Spleen (tissue), 11 donors: ENCODE measurements around the gene PIN4. TPM values are rescaled to one million over a fixed set of nuclear protein-coding genes. Genes with fewer than 3 reads are reported as not detected.

Experiments
- DNase-seq: peaks from one replicate; pipeline ENCODE4 v3.0.0-alpha.2; 2020
- H3K27ac ChIP-seq, 8 donors: fragments of 200-600 bp; sonication (generic) in 7 of 8; 1 replicate in 4 of 8; 2 replicates in 4 of 8; pipeline versions ENCODE4 v1.5.0 to v1.8.0; 2016 to 2021; ENCODE audit warnings: inconsistent platforms in 4 of 8, mild to moderate bottlenecking in 4 of 8, moderate library complexity in 1 of 8
- H3K27me3 ChIP-seq, 7 donors: fragments of 200-600 bp; sonication (generic) in 6 of 7; replicated peaks in 1 of 7; 1 replicate in 4 of 7; 2 replicates in 3 of 7; pipeline versions ENCODE4 v1.5.0 to v1.8.0; 2016 to 2021; ENCODE audit warnings: inconsistent platforms in 3 of 7, mild to moderate bottlenecking in 1 of 7
- H3K36me3 ChIP-seq, 6 donors: fragments of 200-600 bp; sonication (generic) in 5 of 6; 1 replicate in 4 of 6; 2 replicates in 2 of 6; pipeline versions ENCODE4 v1.5.0 to v1.8.0; 2016 to 2021; ENCODE audit warnings: inconsistent platforms in 2 of 6
- H3K4me1 ChIP-seq, 6 donors: fragments of 200-600 bp; sonication (generic) in 5 of 6; 1 replicate in 3 of 6; 2 replicates in 3 of 6; pipeline versions ENCODE4 v1.5.0 to v1.8.0; 2016 to 2021; ENCODE audit warnings: inconsistent platforms in 3 of 6
- H3K4me3 ChIP-seq, 8 donors: fragments of 200-600 bp; sonication (generic) in 7 of 8; 1 replicate in 4 of 8; 2 replicates in 4 of 8; pipeline versions ENCODE4 v1.5.0 to v1.8.0; 2016 to 2021; ENCODE audit warnings: inconsistent platforms in 4 of 8, mild to moderate bottlenecking in 4 of 8, moderate library complexity in 2 of 8
- H3K9me3 ChIP-seq, 8 donors: fragments of 200-600 bp; sonication (generic) in 7 of 8; 1 replicate in 4 of 8; 2 replicates in 4 of 8; pipeline versions ENCODE4 v1.5.0 to v1.8.0; 2016 to 2021; ENCODE audit warnings: inconsistent platforms in 4 of 8
- CTCF ChIP-seq, 11 experiments: fragments of 200-600 bp in 7 of 11; fragments of 450-650 bp in 4 of 11; sonication (generic) in 4 of 11; IDR thresholded peaks in 8 of 11; conservative IDR thresholded peaks in 3 of 11; 1 replicate in 7 of 11; 2 replicates in 4 of 11; pipeline versions ENCODE4 v1.4.0 to v1.8.0; 2016 to 2021; ENCODE audit warnings: antibody characterized with exemption in 11 of 11, inconsistent platforms in 4 of 11, mild to moderate bottlenecking in 1 of 11
- POLR2A ChIP-seq, 3 donors: fragments of 450-650 bp; IDR thresholded peaks; one replicate each; pipeline ENCODE4 v1.5.1; 2017; ENCODE audit warnings: antibody characterized with exemption in 3 of 3, mild to moderate bottlenecking in 1 of 3
- POLR2AphosphoS5 ChIP-seq, 3 donors: sonication (generic); formaldehyde crosslinking; IDR thresholded peaks; one replicate each; pipeline ENCODE4 v1.5.1; 2017; ENCODE audit warnings: antibody characterized with exemption in 3 of 3
- WGBS, 5 donors: extraction: QIAGEN DNeasy Blood & Tissue Kit in 3 of 5; methylation state at CpG; one replicate each; pipeline versions ENCODE4 v1.1.5 to v1.1.7; 2013 to 2018; 5-methylcytosine and 5-hydroxymethylcytosine counted together
- intact Hi-C: fragments of 100-400 bp; cut with DNase I; formaldehyde crosslinking; loops from one replicate; pipeline ENCODE4 v1.15.0; 2023; ENCODE audit warnings: low total_unique reads
- polyA plus RNA-seq, 3 donors: library from polyadenylated mRNA; stranded (reverse); fragments of 200-250 nt; gene quantifications; one replicate each; pipeline ENCODE4 v1.2.1, GENCODE V29; 2013
- total RNA-seq, 7 donors: library from RNA; depleted of rRNA in 3 of 7; stranded (reverse); fragments of >200 nt in 3 of 7; fragmentation: NEBNext Ultra II Directional in 4 of 7; extraction: Animal tissue kit (Norgen Biotek cat#: 25700) in 4 of 7; gene quantifications; one replicate each; pipeline versions ENCODE4 v1.1.0 to v1.2.1, GENCODE V29; 2016 to 2021
- donor health status: healthy with polysubstance abuse.
- donor health status: DM: no; HTN: no; CAD: no; lungs with moderate emphysema.
- donor health status: DM: no; HTN: no; CAD: no.
- donor health status: Bipolar disorder and iron deficiency.
- donor health status: healthy.
- donor health status: DM: no; HTN: no; CAD: no.
- donor health status: DM: yes; HTN: yes; CAD: no.

The PIN4 gene
- total and polyA plus RNA-seq, 10 donors = 6.0 to 22.0 (median 10.8) TPM

DNA sequence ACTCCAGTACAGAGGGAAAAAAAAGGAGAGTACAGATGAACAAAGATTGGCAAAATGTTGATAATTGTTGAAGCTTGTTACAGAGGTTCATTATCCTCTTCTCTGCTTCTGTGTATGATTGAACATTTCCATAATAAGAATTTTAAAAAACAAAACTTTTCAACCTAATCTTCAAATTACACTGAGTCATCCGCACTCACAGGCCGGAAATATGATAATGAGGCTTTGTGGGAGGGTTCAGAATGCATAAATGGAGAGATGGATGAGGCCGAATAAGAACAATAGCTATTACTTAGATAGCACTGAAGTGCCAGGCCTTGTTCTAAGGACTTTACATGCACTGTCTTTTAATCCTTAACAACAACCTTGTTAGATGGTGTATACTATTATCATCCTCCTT lies 61.9 kb downstream of the PIN4 start:
- H3K4me1 ChIP-seq = peaks cover 0 to 3% (median under 1%) of the 10 kb centered on the region in 6 donors
- no peak for DNase-seq
- no peaks in the 10 kb centered on the region for H3K27me3 ChIP-seq
- no peaks in the 10 kb centered on the region for H3K9me3 ChIP-seq
- no peak overlapping the region for H3K4me3 ChIP-seq
- TF ChIP-seq POLR2A (IDR thresholded peaks at IDR 0.05) (no peak), POLR2AphosphoS5 (IDR thresholded peaks at IDR 0.05) (no peak), CTCF (IDR thresholded peaks at IDR 0.05 in 8 of 11, conservative IDR thresholded peaks at IDR 0.05 in 3 of 11) (no peak)
- no peaks in the 10 kb centered on the region for H3K36me3 ChIP-seq
- intact Hi-C loops = no loop called here
- H3K27ac ChIP-seq = no peak overlapping the region
- whole genome bisulfite sequencing, 5 donors = 32 to 49% (median 41%) methylated on average over 3 of the region's 3 CpGs

DNA sequence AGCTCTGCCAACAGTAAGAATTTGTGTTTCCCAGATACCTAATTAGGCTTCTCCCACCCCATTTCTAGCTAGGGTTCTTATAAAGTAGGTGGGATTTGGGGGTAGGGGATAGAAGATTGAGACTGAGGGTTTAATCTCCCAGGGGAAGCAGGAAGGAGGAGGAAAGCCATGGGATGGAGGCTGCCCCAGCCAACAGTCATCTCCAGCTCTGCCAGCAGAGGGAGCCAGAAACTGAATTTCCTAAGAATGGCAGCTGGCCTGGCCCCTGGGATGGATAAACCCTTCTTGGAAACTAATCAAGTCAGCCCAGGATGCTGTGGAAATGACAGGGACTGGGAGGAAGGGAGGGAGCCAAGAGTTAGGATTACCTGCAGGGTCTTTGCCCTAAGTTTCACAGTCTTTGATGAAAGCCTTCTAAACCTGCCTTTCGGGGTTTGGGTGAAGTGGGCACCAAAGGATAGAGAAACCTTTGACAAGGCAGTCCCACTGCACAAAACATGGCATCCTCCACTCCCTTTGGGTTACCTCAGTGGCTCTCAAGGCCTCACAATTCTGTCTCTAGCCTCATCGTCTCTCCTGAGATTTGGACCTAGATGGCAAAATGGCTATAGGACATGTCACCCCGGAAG lies 64.0 kb downstream of the PIN4 start:
- DNase-seq = no peak
- H3K4me3 ChIP-seq = no peak overlapping the region
- no peaks in the 10 kb centered on the region for H3K9me3 ChIP-seq
- TF ChIP-seq POLR2A (IDR thresholded peaks at IDR 0.05) (no peak), CTCF (IDR thresholded peaks at IDR 0.05 in 8 of 11, conservative IDR thresholded peaks at IDR 0.05 in 3 of 11) (peak; percentile 26 to 75 (median 69))
- H3K36me3 ChIP-seq = no peaks in the 10 kb centered on the region
- WGBS, 5 donors = 93 to 100% (median 98%) methylated on average over 3 of the region's 3 CpGs
- no peaks in the 10 kb centered on the region for H3K27me3 ChIP-seq
- H3K4me1 ChIP-seq = no peaks in the 10 kb centered on the region
- H3K27ac ChIP-seq = no peak overlapping the region
- intact Hi-C loops = no loop called here

- TF ChIP-seq CTCF (IDR thresholded peaks at IDR 0.05 in 8 of 11, conservative IDR thresholded peaks at IDR 0.05 in 3 of 11) = no peak
- no peak overlapping the region for H3K4me3 ChIP-seq
- H3K4me1 ChIP-seq = no peaks in the 10 kb centered on the region
- H3K36me3 ChIP-seq = no peaks in the 10 kb centered on the region
- WGBS, 5 donors = 47 to 86% (median 66%) methylated on average over 1 to 2 of the region's 2 CpGs
- intact Hi-C loops = no loop called here
- H3K27ac ChIP-seq = no peak overlapping the region
- no peaks in the 10 kb centered on the region for H3K27me3 ChIP-seq
- DNase-seq = no peak
- H3K9me3 ChIP-seq = no peaks in the 10 kb centered on the region
These were observed 65.8 kb downstream of the PIN4 start for GRCh38 chrX:72247206-72247942.

Other genes starting within 250 kb of the PIN4 start
- 1 to 10 TPM; 2.7 to 5.9 (median 4.2) TPM for gene RTL5, start 49.8 kb upstream of the PIN4 start, total RNA-seq
- gene RTL5, start 49.8 kb upstream of the PIN4 start, polyA plus RNA-seq = under 1 TPM; 0.46 to 0.99 (median 0.61) TPM
- 1 to 10 TPM in 2 of 7 donors, under 1 TPM in 5; 0.39 to 1.4 (median 0.80) TPM for gene ERCC6L, start 57.3 kb downstream of the PIN4 start, total RNA-seq
- gene ERCC6L, start 57.3 kb downstream of the PIN4 start, polyA plus RNA-seq = under 1 TPM; 0.30 to 0.86 (median 0.35) TPM
- gene RPS4X, start 95.5 kb downstream of the PIN4 start, total RNA-seq = 1,000 to 10,000 TPM in 4 of 7 donors, 100 to 1,000 TPM in 3; 624 to 1,282 (median 1,031) TPM
- 1,000 to 10,000 TPM; 1,352 to 2,922 (median 1,774) TPM for gene RPS4X, start 95.5 kb downstream of the PIN4 start, polyA plus RNA-seq
- under 1 TPM in 2 of 7 donors, not detected in 5; 0.49 to 0.73 TPM for gene CITED1, start 124.2 kb downstream of the PIN4 start, total RNA-seq
- under 1 TPM; 0.33 to 0.37 (median 0.35) TPM for gene CITED1, start 124.2 kb downstream of the PIN4 start, polyA plus RNA-seq